ENCODE measurements around the gene EIF2A. TPM values are rescaled to one million over a fixed set of nuclear protein-coding genes. Genes with fewer than 3 reads are reported as not detected.
A peak's percentile ranks its signal among the peaks of the same experiment; 100 is the strongest.
"Not testable (repeated sequence)": the region's sequence is repeated elsewhere in the genome, so short reads cannot be mapped to it uniquely, and the experiment has no call there.

The EIF2A gene
- total RNA-seq, 2 experiments from 2014 or later: 68.3 to 91.2 TPM

- peaks cover 12% of the 10 kb centered on the region for H3K4me1 Mint-ChIP-seq
- peak overlapping the region; percentile 26 for H3K27ac Mint-ChIP-seq
- H3K27me3 Mint-ChIP-seq: no peaks in the 10 kb centered on the region
- no peaks in the 10 kb centered on the region for H3K9me3 Mint-ChIP-seq
- POLR2A ChIA-PET: no interaction called here
- no peak overlapping the region for H3K4me3 Mint-ChIP-seq
- no peak for DNase-seq
- peaks cover 21% of the 10 kb centered on the region for H3K36me3 Mint-ChIP-seq (ENCODE audit: low read depth)
- CTCF ChIA-PET: interaction anchor here (1.4 to 2.4 kb wide), 2 partner anchors 9 to 14 kb away, joined by 4 to 6 read pairs; partner anchors contain the start of gene SELENOT
Observed at GRCh38 chr3:150589759-150590158, 43.2 kb downstream of the EIF2A start.

GRCh38 chr3:150594150-150594549 lies 47.6 kb downstream of the EIF2A start:
- CTCF ChIA-PET: interaction anchor here (0.8 to 2.7 kb wide), 5 partner anchors 9 to 194 kb away, joined by 3 to 7 read pairs (median 4); partner anchors contain the start of gene SELENOT
- H3K36me3 Mint-ChIP-seq (ENCODE audit: low read depth): no peaks in the 10 kb centered on the region
- H3K9me3 Mint-ChIP-seq: no peaks in the 10 kb centered on the region
- no peak for DNase-seq
- no peak overlapping the region for H3K4me3 Mint-ChIP-seq
- no peak overlapping the region for H3K27ac Mint-ChIP-seq
- H3K27me3 Mint-ChIP-seq: no peaks in the 10 kb centered on the region
- peaks cover 7% of the 10 kb centered on the region for H3K4me1 Mint-ChIP-seq
- POLR2A ChIA-PET: interaction anchor here (1.4 kb wide), 1 partner anchor 9 kb away, joined by 5 read pairs; the partner anchor contains the start of gene SELENOT

- Mint-ChIP-seq H3K4me1 (peaks cover 25% of the 10 kb centered on the region), H3K27ac (no peak overlapping the region), H3K27me3 (no peaks in the 10 kb centered on the region), H3K9me3 (no peaks in the 10 kb centered on the region), H3K4me3 (no peak overlapping the region), H3K36me3 (ENCODE audit: low read depth) (peaks cover 12% of the 10 kb centered on the region)
- DNase-seq: no peak
- ChIA-PET POLR2A (no interaction called here), CTCF (interaction anchor here (0.6 to 1.2 kb wide), 3 partner anchors 11 to 32 kb away, joined by 3 to 5 read pairs (median 4); no protein-coding TSS in a partner anchor)
Observed at GRCh38 chr3:150597646-150598045, 51.1 kb downstream of the EIF2A start.

GRCh38 chr3:150599611-150600297 lies 53.2 kb downstream of the EIF2A start:
- ChIA-PET POLR2A (no interaction called here), CTCF (interaction anchor here (0.6 to 1.3 kb wide), 3 partner anchors 14 to 22 kb away, joined by 3 to 4 read pairs (median 3); no protein-coding TSS in a partner anchor)
- Mint-ChIP-seq H3K27ac (no peak overlapping the region), H3K27me3 (no peaks in the 10 kb centered on the region), H3K4me1 (peaks cover 29% of the 10 kb centered on the region), H3K36me3 (ENCODE audit: low read depth) (peaks cover 17% of the 10 kb centered on the region), H3K9me3 (no peaks in the 10 kb centered on the region), H3K4me3 (no peak overlapping the region)
- no peak for DNase-seq

GRCh38 chr3:150600647-150601530 lies 54.3 kb downstream of the EIF2A start:
- Mint-ChIP-seq H3K4me3 (peak overlapping the region; percentile 98), H3K27ac (peak overlapping the region; percentile 98), H3K36me3 (ENCODE audit: low read depth) (peaks cover 21% of the 10 kb centered on the region), H3K4me1 (peaks cover 37% of the 10 kb centered on the region)
- H3K9me3 Mint-ChIP-seq, H3K27me3 Mint-ChIP-seq, POLR2A ChIA-PET, DNase-seq: not testable (repeated sequence)
- CTCF ChIA-PET: interaction anchor here (1.3 kb wide), 1 partner anchor 18 kb away, joined by 3 read pairs; no protein-coding TSS in a partner anchor

- Mint-ChIP-seq H3K27ac (peak overlapping the region; percentile 98), H3K36me3 (ENCODE audit: low read depth) (peaks cover 38% of the 10 kb centered on the region), H3K4me1 (peaks cover 54% of the 10 kb centered on the region), H3K27me3 (no peaks in the 10 kb centered on the region), H3K9me3 (no peaks in the 10 kb centered on the region), H3K4me3 (peak overlapping the region; percentile 98)
- POLR2A ChIA-PET: interaction anchor here (0.6 to 1.2 kb wide), 5 partner anchors 8 to 101 kb away, joined by 5 to 6 read pairs (median 5); partner anchors contain the start of genes EIF2A, ERICH6 and SERP1
- DNase-seq: no peak
- CTCF ChIA-PET: interaction anchor here (0.8 to 2.0 kb wide), 9 partner anchors 10 to 185 kb away, joined by 3 to 7 read pairs (median 3); no protein-coding TSS in a partner anchor
Observed at GRCh38 chr3:150602426-150603152, 56.0 kb downstream of the EIF2A start.

GRCh38 chr3:150603153-150603979 lies 56.8 kb downstream of the EIF2A start, which contains the start of gene SELENOT:
TSS of gene SELENOT (plus strand) at chr3:150603321. CDS start at chr3:150603363, 42 bp downstream.
- DNase-seq: peak; percentile 94
- POLR2A ChIA-PET: interaction anchor here (0.6 to 1.2 kb wide), 5 partner anchors 9 to 101 kb away, joined by 5 to 6 read pairs (median 5); partner anchors contain the start of genes EIF2A, ERICH6 and SERP1
- H3K36me3 Mint-ChIP-seq (ENCODE audit: low read depth): peaks cover 42% of the 10 kb centered on the region
- H3K4me1 Mint-ChIP-seq: peaks cover 61% of the 10 kb centered on the region
- no peaks in the 10 kb centered on the region for H3K27me3 Mint-ChIP-seq
- CTCF ChIA-PET: interaction anchor here (0.8 to 2.0 kb wide), 9 partner anchors 10 to 184 kb away, joined by 3 to 7 read pairs (median 3); no protein-coding TSS in a partner anchor
- peak within 1 kb of the TSS; percentile 98 for H3K4me3 Mint-ChIP-seq
- peak within 1 kb of the TSS; percentile 98 for H3K27ac Mint-ChIP-seq
- H3K9me3 Mint-ChIP-seq: no peaks in the 10 kb centered on the region

- Mint-ChIP-seq H3K27ac (peak overlapping the region; percentile 98), H3K9me3 (no peaks in the 10 kb centered on the region), H3K4me3 (peak overlapping the region; percentile 98), H3K36me3 (ENCODE audit: low read depth) (peaks cover 44% of the 10 kb centered on the region), H3K4me1 (peaks cover 67% of the 10 kb centered on the region), H3K27me3 (no peaks in the 10 kb centered on the region)
- POLR2A ChIA-PET: no interaction called here
- CTCF ChIA-PET: interaction anchor here (2.0 kb wide), 1 partner anchor 15 kb away, joined by 6 read pairs; no protein-coding TSS in a partner anchor
- no peak for DNase-seq
Observed at GRCh38 chr3:150603980-150604319, 57.4 kb downstream of the EIF2A start.

- Mint-ChIP-seq H3K27me3 (no peaks in the 10 kb centered on the region), H3K36me3 (ENCODE audit: low read depth) (peaks cover 41% of the 10 kb centered on the region), H3K4me3 (peak overlapping the region; percentile 98), H3K27ac (peak overlapping the region; percentile 3), H3K4me1 (peaks cover 72% of the 10 kb centered on the region), H3K9me3 (no peaks in the 10 kb centered on the region)
- ChIA-PET POLR2A (no interaction called here), CTCF (interaction anchor here (0.7 to 1.4 kb wide), 2 partner anchors 14 to 1807 kb away, joined by 3 read pairs; no protein-coding TSS in a partner anchor)
- no peak for DNase-seq
Observed at GRCh38 chr3:150605998-150606641, 59.5 kb downstream of the EIF2A start.

GRCh38 chr3:150607267-150608065 lies 60.9 kb downstream of the EIF2A start:
- Mint-ChIP-seq H3K4me3 (no peak overlapping the region), H3K9me3 (no peaks in the 10 kb centered on the region), H3K36me3 (ENCODE audit: low read depth) (peaks cover 44% of the 10 kb centered on the region), H3K27ac (no peak overlapping the region), H3K4me1 (peaks cover 65% of the 10 kb centered on the region), H3K27me3 (no peaks in the 10 kb centered on the region)
- no peak for DNase-seq
- CTCF ChIA-PET: no interaction called here
- POLR2A ChIA-PET: no interaction called here

All from activated CD4-positive, alpha-beta T cell treated with anti-CD3 and anti-CD28 coated beads, Interleukin-2, amount 10 ng/mL, durations not matched to agents 7 days and 5 days (primary cell).